GM18508 (cell line): Measurements from ENCODE around the gene SLC5A12.

Source experiments
- ATAC-seq: cut with Tn5 transposase; IDR thresholded peaks from one replicate; pipeline ENCODE4 v1.9.1; 2021; ENCODE audit warnings: moderate number of reproducible peaks; ENCODE audit not compliant: insufficient read depth, unreplicated experiment

The SLC5A12 gene

GRCh38 chr11:26719998-26720397 lies 1.9 kb downstream of the SLC5A12 start:
- no peak for ATAC-seq

- ATAC-seq: no peak
These were observed 2.4 kb downstream of the SLC5A12 start for GRCh38 chr11:26719289-26719973.

GRCh38 chr11:26717771-26718170 lies 4.1 kb downstream of the SLC5A12 start:
- ATAC-seq: no peak

DNA sequence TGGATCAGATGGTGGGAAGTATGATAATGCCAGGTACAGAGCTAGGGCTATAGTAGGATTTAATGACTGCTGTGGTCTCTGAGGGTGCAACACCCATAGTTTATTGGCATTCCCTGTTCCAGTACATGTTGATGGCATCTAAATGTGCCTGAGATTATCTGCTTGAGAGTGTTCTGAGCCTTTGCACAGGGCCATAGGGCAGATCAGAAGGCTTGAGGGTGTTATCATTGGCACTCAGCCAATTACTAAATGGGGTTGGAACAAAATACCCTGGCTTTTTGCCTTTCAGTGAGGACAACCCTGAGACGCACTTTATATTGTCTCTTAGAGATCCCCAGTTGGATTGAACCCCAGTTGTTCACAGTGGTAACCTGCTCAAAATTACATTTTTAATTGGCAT lies 6.7 kb downstream of the SLC5A12 start:
- ATAC-seq: no peak

DNA sequence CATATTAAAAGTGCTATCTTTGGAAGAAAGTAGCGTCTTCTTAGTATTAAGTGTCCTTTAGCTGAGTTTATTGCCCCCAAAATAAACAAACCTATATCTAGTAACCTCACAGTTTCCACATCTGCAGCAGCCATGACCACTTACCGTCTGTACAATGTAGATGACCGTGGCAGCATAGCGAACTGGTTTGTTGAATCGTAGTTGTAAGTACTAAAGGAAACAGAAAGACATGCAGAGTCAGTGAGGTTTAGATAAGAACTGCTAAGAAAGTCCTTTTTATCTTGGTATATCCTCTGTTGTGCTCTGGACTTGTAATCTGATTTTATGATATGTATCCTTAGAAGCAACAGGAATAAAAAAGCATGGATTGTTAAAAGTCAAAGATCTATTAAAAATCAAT lies 9.4 kb downstream of the SLC5A12 start:
- no peak for ATAC-seq

- no peak for ATAC-seq
These were observed 11.4 kb downstream of the SLC5A12 start for GRCh38 chr11:26710489-26710888.

DNA sequence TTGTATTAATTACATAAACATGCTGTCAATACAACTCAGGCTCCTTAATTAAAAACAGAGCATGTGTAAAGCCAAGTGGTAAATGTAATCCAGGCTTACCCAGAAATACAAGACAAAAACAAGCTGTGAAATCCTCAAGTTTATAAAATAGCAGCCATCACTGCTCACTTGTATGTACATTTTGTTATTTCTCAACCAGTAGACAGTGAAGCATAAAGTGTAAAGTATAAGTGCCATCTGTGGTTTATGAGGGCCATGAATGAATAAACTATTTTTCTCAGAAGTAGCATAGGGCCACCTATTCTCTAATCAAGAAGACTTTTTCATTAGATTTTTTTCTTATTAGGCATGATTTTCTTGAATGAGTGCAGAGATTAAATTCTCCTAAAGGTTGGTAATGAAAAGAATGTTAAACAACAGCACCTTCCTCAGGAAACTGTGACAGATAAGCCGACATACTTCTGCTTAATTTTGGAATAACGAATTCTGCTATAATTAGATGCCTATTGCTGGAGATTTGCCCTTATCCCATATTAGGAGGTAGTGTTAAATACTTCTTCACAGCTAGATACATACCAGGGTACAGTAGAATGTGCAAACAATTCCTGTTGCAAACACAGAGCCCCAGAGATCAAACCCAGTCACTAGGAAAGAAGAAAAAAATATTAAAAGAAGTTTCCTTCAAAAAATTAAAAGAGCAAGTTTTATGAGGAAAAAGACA lies 13.0 kb downstream of the SLC5A12 start:
- ATAC-seq: no peak

DNA sequence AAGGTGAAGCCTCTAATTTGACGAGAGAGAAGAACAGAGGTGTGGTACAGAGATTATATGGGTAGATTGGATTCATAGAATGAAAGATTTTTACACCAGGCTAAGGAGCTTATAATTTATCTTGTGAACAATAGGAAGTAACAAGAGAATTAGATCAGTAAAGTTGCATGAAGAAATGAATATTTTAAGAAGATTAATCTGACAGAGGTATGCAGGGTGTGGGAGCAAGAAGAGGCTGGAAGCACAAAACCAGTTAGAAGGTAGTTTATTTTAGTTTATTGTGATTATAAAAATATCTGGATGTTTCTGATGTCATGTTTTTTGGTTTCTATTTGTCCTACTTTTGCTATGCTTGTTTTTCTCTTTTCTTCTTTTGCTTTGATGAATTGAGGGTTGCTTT lies 15.7 kb downstream of the SLC5A12 start:
- ATAC-seq: no peak

DNA sequence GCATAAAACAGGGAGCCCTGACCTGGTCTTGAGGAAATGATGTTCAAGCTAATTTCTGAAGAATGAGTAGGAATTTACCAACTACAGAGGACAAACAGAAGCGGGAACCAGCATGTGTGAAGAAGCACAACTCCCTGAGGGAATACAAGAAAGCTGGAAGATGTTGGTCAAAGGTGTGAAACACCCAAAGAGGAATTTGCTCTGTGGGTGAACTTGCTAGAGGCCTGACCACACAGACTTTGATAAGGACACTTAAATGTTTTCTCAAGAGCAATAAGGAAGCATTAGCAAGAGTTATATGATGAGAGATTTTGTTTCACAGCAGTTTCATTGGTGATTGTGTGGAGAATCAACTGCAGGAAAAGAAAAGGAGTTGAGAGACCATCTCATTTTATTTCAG lies 17.6 kb downstream of the SLC5A12 start:
- no peak for ATAC-seq

GRCh38 chr11:26703411-26704191 lies 18.3 kb downstream of the SLC5A12 start:
- no peak for ATAC-seq

DNA sequence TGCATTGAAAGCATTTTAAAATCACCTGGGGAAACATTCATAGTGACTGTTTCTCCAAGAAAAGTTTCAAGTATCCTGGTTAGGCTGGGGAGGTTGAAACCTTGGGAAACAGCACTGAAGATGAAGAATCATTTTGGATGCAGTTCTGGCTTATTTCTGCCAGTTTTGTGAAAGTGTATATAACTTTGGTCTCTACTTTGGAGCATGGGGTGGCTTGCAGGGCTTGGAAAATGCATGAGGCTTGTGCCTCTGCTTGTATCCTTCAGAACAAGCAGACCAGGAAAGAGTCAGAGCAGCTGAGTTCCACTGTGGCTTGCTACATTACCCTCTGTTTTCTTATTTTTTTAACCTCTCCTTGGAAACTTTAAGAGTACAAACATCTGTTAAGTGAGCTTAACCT lies 19.5 kb downstream of the SLC5A12 start:
- no peak for ATAC-seq

GRCh38 chr11:26700574-26701235 lies 21.2 kb downstream of the SLC5A12 start:
- no peak for ATAC-seq

GRCh38 chr11:26698224-26698623 lies 23.6 kb downstream of the SLC5A12 start:
- no peak for ATAC-seq

DNA sequence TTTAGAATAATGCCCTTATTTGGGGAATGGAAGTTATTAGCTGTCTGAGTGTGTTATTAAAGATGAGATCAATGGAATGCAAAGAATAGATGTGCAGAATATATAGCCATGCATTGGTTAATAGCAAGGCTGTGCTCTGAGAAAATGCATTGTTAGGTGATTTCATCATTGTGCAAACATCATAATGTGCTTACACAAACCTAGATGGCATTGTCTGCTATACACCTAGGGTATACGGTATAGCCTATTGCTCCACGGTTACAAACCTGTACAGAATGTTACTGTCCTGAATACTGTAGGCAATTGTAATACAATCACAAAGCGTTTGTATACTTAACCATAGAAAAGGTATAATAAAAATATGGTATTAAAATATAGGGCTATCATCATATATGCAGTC lies 25.5 kb downstream of the SLC5A12 start:
- ATAC-seq: no peak

GRCh38 chr11:26688701-26689100 lies 33.2 kb downstream of the SLC5A12 start:
- no peak for ATAC-seq

DNA sequence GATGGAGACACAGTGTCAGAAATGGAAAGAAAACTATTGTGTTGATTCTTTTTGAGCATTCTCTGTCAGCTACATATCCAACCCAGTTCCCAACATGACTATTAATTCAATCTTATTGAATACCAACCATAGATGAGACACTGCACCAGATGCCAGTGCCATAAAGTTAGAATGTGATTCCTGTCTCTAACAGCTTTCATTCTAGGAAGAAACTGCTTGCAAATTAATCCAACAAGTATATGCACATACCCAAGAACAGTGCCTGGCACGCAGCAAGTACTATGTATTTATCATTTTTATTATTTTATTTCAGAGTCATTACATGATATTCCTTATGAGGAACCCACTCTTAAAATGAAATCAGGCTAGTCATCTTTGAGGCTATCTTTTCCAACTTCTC lies 34.5 kb downstream of the SLC5A12 start:
- ATAC-seq: no peak

- ATAC-seq: no peak
These were observed 44.3 kb downstream of the SLC5A12 start for GRCh38 chr11:26677566-26677965.

DNA sequence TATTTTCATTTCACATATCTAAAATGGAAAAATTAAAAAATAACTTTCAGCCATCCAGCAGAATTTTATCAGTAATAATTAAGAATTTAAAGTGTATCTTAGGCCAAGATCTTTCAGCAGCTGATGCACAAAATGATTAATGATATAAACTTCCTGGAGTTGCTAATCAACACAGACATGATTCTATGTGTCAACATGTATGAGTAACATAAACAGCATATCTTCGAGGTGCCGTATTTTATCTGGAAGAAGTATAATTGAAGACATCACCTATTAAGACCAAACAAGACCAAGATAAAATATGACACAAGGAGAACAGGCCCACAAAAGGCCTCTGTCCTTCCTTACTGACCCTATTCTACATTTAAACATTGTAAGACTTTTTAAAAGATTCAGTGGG lies 45.2 kb downstream of the SLC5A12 start:
- no peak for ATAC-seq

GRCh38 chr11:26675233-26675928 lies 46.5 kb downstream of the SLC5A12 start:
- ATAC-seq: no peak

- no peak for ATAC-seq
These were observed 55.9 kb downstream of the SLC5A12 start for GRCh38 chr11:26665946-26666345.
